HEK293 (cell line): ENCODE results near the gene SLC48A1.

ENCODE experiments used
- CTCF ChIP-seq: fragments of 450-650 bp; formaldehyde crosslinking; IDR thresholded peaks from 2 replicates; pipeline ENCODE4 v1.5.1; 2016; ENCODE audit warnings: missing biosample characterization, missing genetic modification characterization
- HOXA7 ChIP-seq: sonication (generic); formaldehyde crosslinking; IDR thresholded peaks from 2 replicates; pipeline ENCODE4 v1.8.1; 2022; ENCODE audit warnings: missing genetic modification reagents, borderline replicate concordance
- INSM2 ChIP-seq: fragments of 450-650 bp; formaldehyde crosslinking; IDR thresholded peaks from 2 replicates; pipeline ENCODE4 v1.5.1; 2016; ENCODE audit warnings: missing biosample characterization, missing genetic modification characterization
- MYNN ChIP-seq: fragments of 450-650 bp; formaldehyde crosslinking; IDR thresholded peaks from 2 replicates; pipeline ENCODE4 v1.5.1; 2016; ENCODE audit warnings: missing biosample characterization, missing genetic modification characterization, borderline replicate concordance
- PBX3 ChIP-seq: sonication (generic); formaldehyde crosslinking; IDR thresholded peaks from 2 replicates; pipeline ENCODE4 v1.8.1; 2022; ENCODE audit warnings: mild to moderate bottlenecking, moderate library complexity, missing genetic modification reagents
- TRIM28 ChIP-seq: IDR thresholded peaks from 2 replicates; pipeline ENCODE4 v1.6.1; 2011; ENCODE audit warnings: low read length, control low read depth, borderline replicate concordance
- YY2 ChIP-seq: fragments of 450-650 bp; formaldehyde crosslinking; IDR thresholded peaks from 2 replicates; pipeline ENCODE4 v1.5.1; 2016; ENCODE audit warnings: missing biosample characterization, missing genetic modification characterization
- ZBTB48 ChIP-seq: fragments of 450-650 bp; formaldehyde crosslinking; IDR thresholded peaks from 2 replicates; pipeline ENCODE4 v1.5.1; 2016; ENCODE audit warnings: missing biosample characterization, missing genetic modification characterization
- ZNF18 ChIP-seq: fragments of 450-650 bp; formaldehyde crosslinking; IDR thresholded peaks from 2 replicates; pipeline ENCODE4 v1.5.1; 2016; ENCODE audit warnings: missing biosample characterization, missing genetic modification characterization
- ZNF324 ChIP-seq: fragments of 450-650 bp; formaldehyde crosslinking; IDR thresholded peaks from 2 replicates; pipeline ENCODE4 v1.5.1; 2016; ENCODE audit warnings: missing biosample characterization, missing genetic modification characterization
- ZNF423 ChIP-seq: fragments of 450-650 bp; formaldehyde crosslinking; IDR thresholded peaks from 2 replicates; pipeline ENCODE4 v1.5.1; 2016; ENCODE audit warnings: missing biosample characterization, missing genetic modification characterization
- ZNF560 ChIP-seq: fragments of 450-650 bp; formaldehyde crosslinking; IDR thresholded peaks from 2 replicates; pipeline ENCODE4 v1.5.1; 2017; ENCODE audit warnings: missing biosample characterization, missing genetic modification characterization, borderline replicate concordance
- ZNF830 ChIP-seq: fragments of 450-650 bp; IDR thresholded peaks from 2 replicates; pipeline ENCODE4 v1.5.0; 2018; ENCODE audit warnings: missing biosample characterization, missing genetic modification characterization, low read depth, mild to moderate bottlenecking, moderate library complexity
- ZSCAN30 ChIP-seq: fragments of 450-650 bp; IDR thresholded peaks from 2 replicates; pipeline ENCODE4 v1.5.1; 2018; ENCODE audit warnings: missing biosample characterization, mild to moderate bottlenecking, missing genetic modification characterization, moderate library complexity

GRCh38 chr12:47803191-47803875, 30.3 kb downstream of the SLC48A1 start:
- no peak for TF ChIP-seq ZBTB48 (tag by site-specific recombination)
- TF ChIP-seq TRIM28 = no peak
- TF ChIP-seq ZNF324 = no peak
- TF ChIP-seq CTCF (tag by site-specific recombination) = no peak
- TF ChIP-seq YY2 (tag by site-specific recombination) = no peak
- no peak for TF ChIP-seq ZNF423 (tag by site-specific recombination)
- TF ChIP-seq INSM2 (tag by site-specific recombination) = no peak
- TF ChIP-seq ZSCAN30 (tag by site-specific recombination) = no peak
- TF ChIP-seq ZNF830 (tag by site-specific recombination) = no peak
- no peak for TF ChIP-seq ZNF560
- TF ChIP-seq MYNN (tag by site-specific recombination) = no peak
- no peak for TF ChIP-seq PBX3 (CRISPR knock-in tag)
- TF ChIP-seq HOXA7 (CRISPR knock-in tag) = no peak
- no peak for TF ChIP-seq ZNF18 (tag by site-specific recombination)
